HepG2 (cell line): ENCODE results near the gene ZNF433. TPM values are rescaled to one million over a fixed set of nuclear protein-coding genes. Genes with fewer than 3 reads are reported as not detected.

ENCODE experiments used
- FOSL2 ChIP-seq: sonication (generic); formaldehyde crosslinking; IDR thresholded peaks from 2 replicates; pipeline ENCODE4 v1.4.0; 2020; ENCODE audit warnings: missing genetic modification reagents
- GATAD2A ChIP-seq: IDR thresholded peaks from 2 replicates; pipeline ENCODE4 v1.6.1; 2016
- HIVEP1 ChIP-seq: sonication (generic); formaldehyde crosslinking; IDR thresholded peaks from 2 replicates; pipeline ENCODE4 v1.4.0; 2020; ENCODE audit warnings: mild to moderate bottlenecking, missing genetic modification reagents
- HNRNPH1 ChIP-seq: fragments of 200-400 bp; formaldehyde crosslinking; optimal IDR thresholded peaks from 2 replicates; pipeline ENCODE3; 2017; ENCODE audit warnings: mild to moderate bottlenecking, low read depth, low read length
- HOXA7 ChIP-seq: sonication (generic); formaldehyde crosslinking; IDR thresholded peaks from 2 replicates; pipeline ENCODE4 v1.8.1; 2022; ENCODE audit warnings: mild to moderate bottlenecking, missing genetic modification reagents, moderate library complexity
- IRF2 ChIP-seq: IDR thresholded peaks from 2 replicates; pipeline ENCODE4 v1.6.1; 2018; ENCODE audit warnings: missing genetic modification reagents, missing compliant biosample characterization
- ISL2 ChIP-seq: sonication (generic); formaldehyde crosslinking; IDR thresholded peaks from 2 replicates; pipeline ENCODE4 v1.5.0; 2020; ENCODE audit warnings: missing genetic modification reagents
- NFIC ChIP-seq: IDR thresholded peaks from 2 replicates; pipeline ENCODE4 v1.6.1; 2012; ENCODE audit warnings: mild to moderate bottlenecking, low read length, inconsistent platforms
- NR1H2 ChIP-seq: sonication (generic); formaldehyde crosslinking; IDR thresholded peaks from 2 replicates; pipeline ENCODE4 v1.8.1; 2022; ENCODE audit warnings: low read depth, missing genetic modification reagents, borderline replicate concordance
- PAX8 ChIP-seq: sonication (generic); formaldehyde crosslinking; IDR thresholded peaks from 2 replicates; pipeline ENCODE4 v1.8.0; 2022; ENCODE audit warnings: mild to moderate bottlenecking, missing genetic modification reagents, borderline replicate concordance
- RNF219 ChIP-seq: sonication (generic); formaldehyde crosslinking; IDR thresholded peaks from 2 replicates; pipeline ENCODE4 v1.5.0; 2020; ENCODE audit warnings: mild to moderate bottlenecking, missing genetic modification reagents
- SALL1 ChIP-seq: sonication (generic); formaldehyde crosslinking; IDR thresholded peaks from 2 replicates; pipeline ENCODE4 v1.8.0; 2022; ENCODE audit warnings: mild to moderate bottlenecking, missing genetic modification reagents
- SUZ12 ChIP-seq: fragments of 150-350 bp; IDR thresholded peaks from 2 replicates; pipeline ENCODE4 v1.6.1; 2014; ENCODE audit warnings: low read depth, low read length
- TAF15 ChIP-seq: fragments of 200-400 bp; formaldehyde crosslinking; IDR thresholded peaks from one replicate; pipeline ENCODE4 v1.6.1; 2018; ENCODE audit warnings: mild to moderate bottlenecking, low read depth, low read length; ENCODE audit not compliant: poor library complexity, severe bottlenecking
- YEATS4 ChIP-seq: sonication (generic); formaldehyde crosslinking; IDR thresholded peaks from 2 replicates; pipeline ENCODE4 v1.4.0; 2020; ENCODE audit warnings: missing genetic modification reagents, borderline replicate concordance
- YY1 ChIP-seq: IDR thresholded peaks from 2 replicates; pipeline ENCODE4 v1.6.1; 2011; ENCODE audit warnings: low read length, low read depth, moderate library complexity, mild to moderate bottlenecking; ENCODE audit not compliant: insufficient read depth, insufficient replicate concordance
- ZC3H13 ChIP-seq: sonication (generic); formaldehyde crosslinking; IDR thresholded peaks from 2 replicates; pipeline ENCODE4 v1.8.1; 2023; ENCODE audit warnings: mild to moderate bottlenecking, missing genetic modification reagents, moderate library complexity
- ZNF225 ChIP-seq: sonication (generic); formaldehyde crosslinking; IDR thresholded peaks from 2 replicates; pipeline ENCODE4 v1.4.0; 2020; ENCODE audit warnings: mild to moderate bottlenecking, missing genetic modification reagents
- ZNF703 ChIP-seq: sonication (generic); formaldehyde crosslinking; IDR thresholded peaks from 2 replicates; pipeline ENCODE4 v1.5.1; 2020; ENCODE audit warnings: missing genetic modification reagents, mild to moderate bottlenecking, moderate library complexity, borderline replicate concordance
- ZNF713 ChIP-seq: sonication (generic); formaldehyde crosslinking; IDR thresholded peaks from 2 replicates; pipeline ENCODE4 v1.4.0; 2020; ENCODE audit warnings: mild to moderate bottlenecking, missing genetic modification reagents
- ZNF761 ChIP-seq: sonication (generic); formaldehyde crosslinking; conservative IDR thresholded peaks from 2 replicates; pipeline ENCODE4 v1.4.0; 2020; ENCODE audit warnings: mild to moderate bottlenecking, missing genetic modification reagents
- ZNF768 ChIP-seq: sonication (generic); formaldehyde crosslinking; IDR thresholded peaks from 2 replicates; pipeline ENCODE4 v1.4.0; 2020; ENCODE audit warnings: missing genetic modification reagents
- polyA plus RNA-seq, 8 experiments: library from polyadenylated mRNA; depleted of rRNA in 3 of 8; stranded (reverse) in 7 of 8; unstranded in 1 of 8; fragments of >200 nt; fragmentation: Illumina TruSeq in 4 of 8; extraction: Trizol in 4 of 8; gene quantifications; 2 replicates each; pipeline versions ENCODE4 v1.2.1 to v1.2.3, GENCODE V29; 2011 to 2016; ENCODE audit warnings: low read depth in 4 of 8, missing spikeins in 1 of 8, mixed read lengths in 1 of 8; ENCODE audit not compliant: insufficient read depth in 1 of 8
- total RNA-seq, 5 experiments: library from RNA; depleted of rRNA; stranded (reverse); fragments of >200 nt; fragmentation: Illumina TruSeq; extraction: Trizol; gene quantifications; 2 replicates each; pipeline ENCODE4 v1.2.3, GENCODE V29; 2016; ENCODE audit warnings: low read depth in 1 of 5
- TF ChIP-seq, protein P1 (sequence below): IDR thresholded peaks from 2 replicates; pipeline ENCODE4 v1.6.1; 2012; ENCODE audit warnings: inconsistent platforms
- TF ChIP-seq, protein P2 (sequence below): sonication (generic); formaldehyde crosslinking; IDR thresholded peaks from 2 replicates; pipeline ENCODE4 v1.4.0; 2020; ENCODE audit warnings: mild to moderate bottlenecking, missing genetic modification reagents
- TF ChIP-seq, protein P3 (sequence below): IDR thresholded peaks from 2 replicates; pipeline ENCODE4 v1.6.1; 2016; ENCODE audit warnings: mild to moderate bottlenecking

ZNF433 gene
- total and polyA plus RNA-seq, 2 of the 13 experiments (the other 11 are each of a cell fraction or from before 2014, with no cell fraction given): 1.8 to 4.9 TPM

- TF ChIP-seq NR1H2 (CRISPR knock-in tag): peak; percentile 80; the same call in 1 of the 2 replicates
- TF ChIP-seq, protein P1, sequence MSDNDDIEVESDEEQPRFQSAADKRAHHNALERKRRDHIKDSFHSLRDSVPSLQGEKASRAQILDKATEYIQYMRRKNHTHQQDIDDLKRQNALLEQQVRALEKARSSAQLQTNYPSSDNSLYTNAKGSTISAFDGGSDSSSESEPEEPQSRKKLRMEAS: peak; percentile 45; the same call in 1 of the 2 replicates
- no peak for TF ChIP-seq ZNF713 (CRISPR knock-in tag)
- no peak for TF ChIP-seq HNRNPH1
- TF ChIP-seq NFIC: no peak
- TF ChIP-seq PAX8 (CRISPR knock-in tag): peak; percentile 46; the same call in 1 of the 2 replicates
- TF ChIP-seq FOSL2 (CRISPR knock-in tag): no peak
- TF ChIP-seq ZNF761 (CRISPR knock-in tag): peak; percentile 82; the same call in 1 of the 2 replicates
- peak; percentile 64; the same call in 1 of the 2 replicates for TF ChIP-seq ZNF768
- peak; percentile 76; the same call in 1 of the 2 replicates for TF ChIP-seq ZNF225 (CRISPR knock-in tag)
- no peak for TF ChIP-seq TAF15
- TF ChIP-seq GATAD2A: 0 out of 2 replicates have a peak, but pooled peaks have one; percentile 9
- TF ChIP-seq YY1: peak; percentile 39
- TF ChIP-seq YEATS4: 0 out of 2 replicates have a peak, but pooled peaks have one; percentile 4
- TF ChIP-seq SALL1 (CRISPR knock-in tag): peak; percentile 54; the same call in 1 of the 2 replicates
- 0 out of 2 replicates have a peak, but pooled peaks have one; percentile 6 for TF ChIP-seq HIVEP1
- no peak for TF ChIP-seq RNF219 (CRISPR knock-in tag)
- TF ChIP-seq, protein P2, sequence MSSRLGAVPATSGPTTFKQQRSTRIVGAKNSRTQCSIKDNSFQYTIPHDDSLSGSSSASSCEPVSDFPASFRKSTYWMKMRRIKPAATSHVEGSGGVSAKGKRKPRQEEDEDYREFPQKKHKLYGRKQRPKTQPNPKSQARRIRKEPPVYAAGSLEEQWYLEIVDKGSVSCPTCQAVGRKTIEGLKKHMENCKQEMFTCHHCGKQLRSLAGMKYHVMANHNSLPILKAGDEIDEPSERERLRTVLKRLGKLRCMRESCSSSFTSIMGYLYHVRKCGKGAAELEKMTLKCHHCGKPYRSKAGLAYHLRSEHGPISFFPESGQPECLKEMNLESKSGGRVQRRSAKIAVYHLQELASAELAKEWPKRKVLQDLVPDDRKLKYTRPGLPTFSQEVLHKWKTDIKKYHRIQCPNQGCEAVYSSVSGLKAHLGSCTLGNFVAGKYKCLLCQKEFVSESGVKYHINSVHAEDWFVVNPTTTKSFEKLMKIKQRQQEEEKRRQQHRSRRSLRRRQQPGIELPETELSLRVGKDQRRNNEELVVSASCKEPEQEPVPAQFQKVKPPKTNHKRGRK (CRISPR knock-in tag): no peak
- no peak for TF ChIP-seq HOXA7 (CRISPR knock-in tag)
- no peak for TF ChIP-seq SUZ12
- TF ChIP-seq ZNF703 (CRISPR knock-in tag): no peak
- peak; percentile 56; the same call in 1 of the 2 replicates for TF ChIP-seq IRF2
- TF ChIP-seq, protein P3, sequence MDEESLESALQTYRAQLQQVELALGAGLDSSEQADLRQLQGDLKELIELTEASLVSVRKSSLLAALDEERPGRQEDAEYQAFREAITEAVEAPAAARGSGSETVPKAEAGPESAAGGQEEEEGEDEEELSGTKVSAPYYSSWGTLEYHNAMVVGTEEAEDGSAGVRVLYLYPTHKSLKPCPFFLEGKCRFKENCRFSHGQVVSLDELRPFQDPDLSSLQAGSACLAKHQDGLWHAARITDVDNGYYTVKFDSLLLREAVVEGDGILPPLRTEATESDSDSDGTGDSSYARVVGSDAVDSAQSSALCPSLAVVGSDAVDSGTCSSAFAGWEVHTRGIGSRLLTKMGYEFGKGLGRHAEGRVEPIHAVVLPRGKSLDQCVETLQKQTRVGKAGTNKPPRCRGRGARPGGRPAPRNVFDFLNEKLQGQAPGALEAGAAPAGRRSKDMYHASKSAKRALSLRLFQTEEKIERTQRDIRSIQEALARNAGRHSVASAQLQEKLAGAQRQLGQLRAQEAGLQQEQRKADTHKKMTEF: peak; percentile 67; the same call in 1 of the 2 replicates
- TF ChIP-seq ZC3H13: peak; percentile 92; the same call in 1 of the 2 replicates
- TF ChIP-seq ISL2 (CRISPR knock-in tag): 0 out of 2 replicates have a peak, but pooled peaks have one; percentile 11
Observed at GRCh38 chr19:12035220-12036172, at the start of gene ZNF433 (continued).
